Muscle layer of duodenum (tissue), 2 donors: ENCODE measurements around the gene ATP2B1.
A peak's percentile ranks its signal among the peaks of the same experiment; 100 is the strongest.
"Not testable (repeated sequence)": the region's sequence is repeated elsewhere in the genome, so short reads cannot be mapped to it uniquely, and the experiment has no call there.

Experiments used
- H3K27ac ChIP-seq: one replicate; pipeline ENCODE4 v1.7.0; 2013; ENCODE audit warnings: mild to moderate bottlenecking, low read length
- H3K27me3 ChIP-seq: one replicate; pipeline ENCODE4 v1.7.0; 2013; ENCODE audit warnings: low read depth, mild to moderate bottlenecking, control low read depth, low read length
- H3K36me3 ChIP-seq, 2 donors: one replicate each; pipeline ENCODE4 v1.7.0; 2013; ENCODE audit warnings: low read length in 2 of 2, control low read depth in 1 of 2, mild to moderate bottlenecking in 1 of 2; ENCODE audit not compliant: insufficient read depth in 2 of 2, control insufficient read depth in 1 of 2
- H3K4me1 ChIP-seq, 2 donors: one replicate each; pipeline ENCODE4 v1.7.0; 2013; ENCODE audit warnings: low read length in 2 of 2, mild to moderate bottlenecking in 2 of 2, control low read depth in 1 of 2, moderate library complexity in 1 of 2; ENCODE audit not compliant: insufficient read depth in 2 of 2, control insufficient read depth in 1 of 2
- H3K4me3 ChIP-seq, 2 donors: one replicate each; pipeline ENCODE4 v1.7.0; 2013; ENCODE audit warnings: low read length in 2 of 2, low read depth in 1 of 2, mild to moderate bottlenecking in 1 of 2
- H3K9me3 ChIP-seq, 2 donors: one replicate each; pipeline ENCODE4 v1.7.0; 2013; ENCODE audit warnings: low read length in 2 of 2, control low read depth in 1 of 2, mild to moderate bottlenecking in 1 of 2; ENCODE audit not compliant: control insufficient read depth in 1 of 2
- donor health status: healthy.

ATP2B1 gene

DNA sequence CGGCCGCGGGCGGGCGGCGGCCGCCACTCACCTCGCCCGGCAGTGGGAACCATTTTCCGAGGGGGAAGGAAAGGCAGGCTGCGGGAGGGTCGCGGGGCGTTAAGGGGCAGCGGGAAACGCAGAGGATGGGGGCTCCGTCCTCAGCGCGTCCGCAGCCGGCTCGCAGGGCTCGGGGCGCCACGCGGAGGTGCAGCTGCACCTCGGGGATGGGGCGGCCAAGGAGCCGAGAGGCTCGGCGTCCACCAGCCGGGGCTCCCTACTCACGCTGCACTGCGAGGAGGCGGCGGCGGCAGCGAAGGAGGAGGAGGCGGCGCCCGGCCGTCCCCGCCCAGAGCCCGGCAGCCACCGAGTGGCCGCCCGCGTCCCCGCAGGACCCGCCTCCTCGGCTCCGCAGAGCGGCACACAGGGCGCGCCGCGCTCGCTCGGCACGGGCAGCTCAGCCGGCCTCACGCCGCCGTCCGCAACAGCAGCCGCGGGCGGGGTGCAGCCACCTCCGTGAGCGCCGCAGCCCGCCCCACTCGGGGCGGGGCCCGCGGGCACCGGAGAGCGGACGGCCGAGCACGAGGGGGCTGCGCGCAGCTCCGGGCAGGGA lies at the start of gene ATP2B1:
Gene ATP2B1, minus strand, starts transcription at position 274 of the 592 bp plus-strand sequence. CDS start 52,952 bp downstream, outside the sequence.
- peaks cover 0 to 14% of the 10 kb centered on the region in 2 donors for H3K4me1 ChIP-seq
- H3K27ac ChIP-seq = peak within 1 kb of the TSS; percentile 87
- peak within 1 kb of the TSS; percentile 81 to 89 for H3K4me3 ChIP-seq
- peaks cover 0 to 6% of the 10 kb centered on the region in 2 donors for H3K36me3 ChIP-seq
- H3K27me3 ChIP-seq = no peaks in the 10 kb centered on the region
- no peaks in the 10 kb centered on the region for H3K9me3 ChIP-seq

GRCh38 chr12:89757987-89758386 lies 49.3 kb upstream of the ATP2B1 start:
- not testable (repeated sequence) for H3K27ac ChIP-seq, H3K36me3 ChIP-seq, H3K4me1 ChIP-seq, H3K4me3 ChIP-seq, H3K27me3 ChIP-seq, H3K9me3 ChIP-seq

DNA sequence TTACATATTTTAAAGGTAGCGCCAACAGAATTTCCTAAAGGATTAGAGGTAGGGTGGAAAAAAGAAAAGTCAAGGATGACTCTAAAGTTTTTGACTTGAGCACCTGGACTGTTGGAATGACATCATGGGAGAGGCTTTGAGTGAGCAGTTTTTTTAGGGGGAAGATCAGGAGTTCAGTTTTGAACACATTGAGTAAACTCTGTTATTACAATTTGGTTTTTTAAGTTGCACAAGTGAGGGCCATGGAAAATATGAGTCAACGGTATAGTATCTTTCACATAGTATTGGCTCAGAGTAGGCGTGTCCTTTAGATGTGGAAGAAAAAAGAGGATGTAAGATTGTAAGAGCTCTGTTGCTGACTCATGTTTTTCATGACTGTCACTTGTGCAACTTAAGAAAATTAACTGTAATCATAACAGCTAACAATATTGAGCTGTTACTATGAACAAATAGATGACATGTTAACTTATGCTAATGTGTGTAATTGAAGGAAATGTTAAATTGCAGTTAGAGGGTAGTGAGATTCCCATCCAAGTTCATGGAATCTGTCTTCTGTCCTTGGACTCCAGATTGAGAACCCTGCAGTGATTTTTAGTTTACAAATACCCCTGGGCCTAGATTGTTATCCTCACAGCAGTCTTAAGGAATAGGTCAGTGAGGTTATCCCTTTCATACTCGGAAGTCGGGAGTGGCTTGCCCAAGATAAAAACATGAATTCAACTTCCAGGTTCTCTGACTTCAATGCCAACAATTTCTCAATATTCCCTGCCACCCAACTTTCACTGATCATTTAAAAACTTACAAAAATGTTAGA lies 48.2 kb upstream of the ATP2B1 start:
- peak overlapping the region; percentile 76 for H3K27ac ChIP-seq
- H3K4me1 ChIP-seq = no peaks in the 10 kb centered on the region
- H3K36me3 ChIP-seq = no peaks in the 10 kb centered on the region
- no peaks in the 10 kb centered on the region for H3K27me3 ChIP-seq
- H3K4me3 ChIP-seq = no peak overlapping the region
- no peaks in the 10 kb centered on the region for H3K9me3 ChIP-seq

DNA sequence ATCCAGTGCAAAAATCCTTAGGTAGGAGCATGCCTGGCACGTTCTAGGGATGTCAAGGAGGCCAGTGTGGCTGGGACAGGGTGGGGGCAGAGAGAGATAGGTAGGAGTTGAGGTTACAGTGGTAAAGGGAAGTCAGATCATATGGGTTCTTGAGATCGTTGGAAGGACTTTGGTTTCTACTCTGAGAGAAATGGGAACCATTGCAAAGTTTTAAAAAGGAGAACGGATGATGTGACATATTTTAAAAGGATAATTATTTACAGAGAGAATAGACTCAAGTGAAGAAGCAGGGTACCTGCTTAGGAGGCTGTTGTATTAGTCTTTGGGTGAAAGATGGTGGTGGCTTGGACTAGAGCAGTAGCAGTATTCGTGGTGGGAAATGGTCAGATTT lies 47.6 kb upstream of the ATP2B1 start:
- H3K36me3 ChIP-seq = no peaks in the 10 kb centered on the region
- H3K27ac ChIP-seq = peak overlapping the region; percentile 76
- no peaks in the 10 kb centered on the region for H3K4me1 ChIP-seq
- H3K9me3 ChIP-seq = no peaks in the 10 kb centered on the region
- no peaks in the 10 kb centered on the region for H3K27me3 ChIP-seq
- no peak overlapping the region for H3K4me3 ChIP-seq

DNA sequence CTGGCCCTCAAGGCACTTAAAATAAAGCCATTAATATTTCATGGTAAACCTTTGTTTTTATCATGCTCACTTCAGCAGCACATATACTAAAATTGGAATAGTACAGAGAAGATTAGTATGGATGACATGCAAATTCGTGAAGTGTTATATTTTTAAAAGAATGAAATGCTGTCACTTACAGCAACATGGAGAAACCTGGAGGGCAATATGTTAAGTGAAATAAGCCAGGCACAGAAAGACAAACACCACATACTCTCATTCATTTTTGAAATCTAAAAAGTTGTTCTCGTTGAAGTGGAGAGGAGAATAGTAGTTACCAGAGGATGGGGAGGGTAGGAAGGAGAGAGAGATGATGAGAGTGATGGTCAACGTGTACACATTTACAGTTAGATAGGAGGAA lies 45.4 kb upstream of the ATP2B1 start:
- Histone ChIP-seq H3K27me3 (no peaks in the 10 kb centered on the region), H3K4me1 (no peaks in the 10 kb centered on the region), H3K4me3 (no peak overlapping the region), H3K9me3 (no peaks in the 10 kb centered on the region), H3K36me3 (no peaks in the 10 kb centered on the region), H3K27ac (no peak overlapping the region)

DNA sequence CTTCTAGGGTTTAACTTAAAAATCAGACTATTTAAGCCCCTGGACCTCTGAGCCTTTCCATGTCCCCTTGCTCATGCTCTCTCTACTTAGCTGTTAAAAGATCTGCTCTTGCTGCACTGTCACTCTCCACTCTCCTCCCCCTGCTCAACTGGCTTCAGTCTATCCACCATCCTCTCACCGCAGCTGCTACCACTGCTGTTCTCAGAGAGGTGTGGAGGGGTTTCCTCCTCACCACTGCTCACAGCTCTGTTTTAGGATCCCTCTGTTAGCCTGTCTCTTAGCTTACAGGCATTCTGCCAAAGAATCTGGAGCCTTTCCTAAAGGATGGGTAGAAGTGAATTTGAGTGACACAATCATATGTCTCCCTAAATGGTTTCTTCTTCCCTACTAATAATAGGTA lies 43.7 kb upstream of the ATP2B1 start:
- Histone ChIP-seq H3K27ac (no peak overlapping the region), H3K27me3 (no peaks in the 10 kb centered on the region), H3K36me3 (no peaks in the 10 kb centered on the region), H3K9me3 (no peaks in the 10 kb centered on the region), H3K4me1 (no peaks in the 10 kb centered on the region), H3K4me3 (no peak overlapping the region)

- Histone ChIP-seq H3K4me1 (no peaks in the 10 kb centered on the region), H3K27ac (no peak overlapping the region), H3K9me3 (no peaks in the 10 kb centered on the region), H3K4me3 (no peak overlapping the region), H3K27me3 (no peaks in the 10 kb centered on the region), H3K36me3 (no peaks in the 10 kb centered on the region)
Measured at GRCh38 chr12:89750389-89751351, 42.0 kb upstream of the ATP2B1 start.

GRCh38 chr12:89748791-89749190 lies 40.2 kb upstream of the ATP2B1 start:
- H3K4me1 ChIP-seq = no peaks in the 10 kb centered on the region
- no peaks in the 10 kb centered on the region for H3K36me3 ChIP-seq
- H3K27ac ChIP-seq = no peak overlapping the region
- H3K27me3 ChIP-seq = no peaks in the 10 kb centered on the region
- H3K9me3 ChIP-seq = no peaks in the 10 kb centered on the region
- no peak overlapping the region for H3K4me3 ChIP-seq

DNA sequence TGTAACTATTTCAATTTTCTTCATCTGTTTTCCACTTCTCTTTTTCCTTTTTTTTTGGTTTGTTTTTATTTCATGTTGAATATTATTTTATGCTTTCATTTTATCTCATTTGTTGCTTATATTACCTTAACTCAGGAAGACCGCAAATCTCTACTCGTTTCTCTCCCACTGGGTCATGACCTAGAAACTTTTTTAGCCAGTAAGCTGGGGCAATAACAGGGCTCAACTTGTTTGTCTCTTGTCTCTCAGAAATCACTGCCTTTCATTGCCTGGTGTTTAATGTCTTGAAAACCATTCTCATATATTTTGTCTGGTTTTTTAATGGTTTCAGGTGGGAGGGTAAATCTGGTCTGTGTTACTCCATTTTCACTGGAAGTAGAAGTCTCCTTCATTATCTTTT lies 36.6 kb upstream of the ATP2B1 start:
- H3K9me3 ChIP-seq = peaks cover 0 to 10% of the 10 kb centered on the region in 2 donors
- H3K27me3 ChIP-seq = no peaks in the 10 kb centered on the region
- H3K36me3 ChIP-seq = no peaks in the 10 kb centered on the region
- no peak overlapping the region for H3K27ac ChIP-seq
- no peaks in the 10 kb centered on the region for H3K4me1 ChIP-seq
- no peak overlapping the region for H3K4me3 ChIP-seq

DNA sequence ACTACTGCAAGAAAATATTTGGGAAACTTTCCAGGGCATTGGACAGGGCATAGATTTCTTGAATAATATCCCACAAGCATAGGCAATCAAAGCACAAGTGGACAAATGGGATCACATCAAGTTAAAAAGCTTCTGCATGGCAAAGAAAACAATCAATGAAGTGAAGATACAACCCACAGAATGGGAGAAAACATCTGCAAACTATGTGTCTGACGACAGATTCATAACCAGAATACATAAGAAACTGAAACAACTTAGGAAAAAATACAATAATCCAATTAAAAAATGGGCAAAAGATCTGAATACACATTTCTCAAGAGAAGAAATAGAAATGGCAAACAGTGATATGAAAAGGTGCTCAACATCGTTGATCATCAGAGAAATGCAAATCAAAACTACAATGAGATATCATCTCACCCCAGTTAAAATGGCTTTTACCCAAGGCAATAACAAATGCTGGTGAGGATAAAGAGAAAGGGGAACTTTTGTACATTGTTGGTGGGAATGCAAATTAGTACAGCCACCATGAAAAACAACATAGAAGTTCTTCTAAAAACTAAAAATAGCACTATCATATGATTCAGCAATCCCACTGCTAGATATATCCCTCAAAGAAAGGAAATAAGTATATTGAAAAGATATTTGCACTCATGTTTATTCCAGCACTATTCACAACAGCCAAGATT lies 33.8 kb upstream of the ATP2B1 start:
- Histone ChIP-seq H3K4me3 (no peak overlapping the region), H3K4me1 (no peaks in the 10 kb centered on the region), H3K27ac (no peak overlapping the region), H3K9me3 (peaks cover 4 to 10% of the 10 kb centered on the region in 2 donors), H3K36me3 (no peaks in the 10 kb centered on the region), H3K27me3 (no peaks in the 10 kb centered on the region)

GRCh38 chr12:89740943-89741342 lies 32.3 kb upstream of the ATP2B1 start:
- Histone ChIP-seq H3K4me1 (no peaks in the 10 kb centered on the region), H3K4me3 (no peak overlapping the region), H3K9me3 (peaks cover 4 to 10% of the 10 kb centered on the region in 2 donors)

More at GRCh38 chr12:89740943-89741342, 32.3 kb upstream of the ATP2B1 start:
- Histone ChIP-seq H3K27ac (no peak overlapping the region), H3K36me3 (no peaks in the 10 kb centered on the region), H3K27me3 (no peaks in the 10 kb centered on the region)
